Neural progenitor cell (in vitro differentiated cells): ENCODE results near the gene CCDC181.
"Not testable (repeated sequence)": the region's sequence is repeated elsewhere in the genome, so short reads cannot be mapped to it uniquely, and the experiment has no call there.

Source experiments
- EZH2 ChIP-seq: fragments of 200-600 bp; sonication (generic); IDR thresholded peaks from 2 replicates; pipeline ENCODE4 v1.6.1; 2017; ENCODE audit warnings: antibody characterized with exemption, mild to moderate bottlenecking, moderate library complexity
- EZH2phosphoT487 ChIP-seq: fragments of 200-600 bp; sonication (generic); IDR thresholded peaks from 2 replicates; pipeline ENCODE4 v1.6.1; 2017; ENCODE audit warnings: antibody characterized with exemption
- TF ChIP-seq, protein P1 (sequence below): fragments of 200-600 bp; sonication (generic); IDR thresholded peaks from 2 replicates; pipeline ENCODE4 v1.5.1; 2017; ENCODE audit warnings: antibody characterized with exemption, mild to moderate bottlenecking

DNA sequence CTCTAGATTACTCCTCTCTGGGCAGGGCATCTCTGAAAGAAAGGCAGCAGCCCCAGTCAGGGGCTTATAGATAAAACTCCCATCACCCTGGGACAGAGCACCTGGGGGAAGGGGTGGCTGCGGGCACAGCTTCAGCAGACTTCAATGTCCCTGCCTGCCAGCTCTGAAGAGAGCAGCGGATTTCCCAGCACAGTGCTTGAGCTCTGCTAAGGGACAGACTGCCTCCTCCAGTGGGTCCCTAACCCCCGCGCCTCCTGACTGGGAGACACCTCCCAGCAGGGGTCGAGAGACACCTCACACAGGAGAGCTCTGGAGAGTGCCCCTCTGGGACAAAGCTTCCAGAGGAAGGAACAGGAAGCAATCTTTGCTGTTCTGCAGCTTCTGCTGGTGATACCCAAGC is 18.9 kb downstream of the CCDC181 start:
- not testable (repeated sequence) for TF ChIP-seq EZH2, EZH2phosphoT487
- TF ChIP-seq, protein P1, sequence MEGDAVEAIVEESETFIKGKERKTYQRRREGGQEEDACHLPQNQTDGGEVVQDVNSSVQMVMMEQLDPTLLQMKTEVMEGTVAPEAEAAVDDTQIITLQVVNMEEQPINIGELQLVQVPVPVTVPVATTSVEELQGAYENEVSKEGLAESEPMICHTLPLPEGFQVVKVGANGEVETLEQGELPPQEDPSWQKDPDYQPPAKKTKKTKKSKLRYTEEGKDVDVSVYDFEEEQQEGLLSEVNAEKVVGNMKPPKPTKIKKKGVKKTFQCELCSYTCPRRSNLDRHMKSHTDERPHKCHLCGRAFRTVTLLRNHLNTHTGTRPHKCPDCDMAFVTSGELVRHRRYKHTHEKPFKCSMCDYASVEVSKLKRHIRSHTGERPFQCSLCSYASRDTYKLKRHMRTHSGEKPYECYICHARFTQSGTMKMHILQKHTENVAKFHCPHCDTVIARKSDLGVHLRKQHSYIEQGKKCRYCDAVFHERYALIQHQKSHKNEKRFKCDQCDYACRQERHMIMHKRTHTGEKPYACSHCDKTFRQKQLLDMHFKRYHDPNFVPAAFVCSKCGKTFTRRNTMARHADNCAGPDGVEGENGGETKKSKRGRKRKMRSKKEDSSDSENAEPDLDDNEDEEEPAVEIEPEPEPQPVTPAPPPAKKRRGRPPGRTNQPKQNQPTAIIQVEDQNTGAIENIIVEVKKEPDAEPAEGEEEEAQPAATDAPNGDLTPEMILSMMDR, result not testable (repeated sequence)
